Epidermal melanocyte (primary cell): ENCODE measurements around the gene FOXA2.
"Not testable (repeated sequence)": the region's sequence is repeated elsewhere in the genome, so short reads cannot be mapped to it uniquely, and the experiment has no call there.

Source experiments
- DNase-seq: peaks from one replicate; pipeline ENCODE4 v3.0.0; 2011; ENCODE audit warnings: low spot score; ENCODE audit not compliant: insufficient read length

FOXA2 gene

DNA sequence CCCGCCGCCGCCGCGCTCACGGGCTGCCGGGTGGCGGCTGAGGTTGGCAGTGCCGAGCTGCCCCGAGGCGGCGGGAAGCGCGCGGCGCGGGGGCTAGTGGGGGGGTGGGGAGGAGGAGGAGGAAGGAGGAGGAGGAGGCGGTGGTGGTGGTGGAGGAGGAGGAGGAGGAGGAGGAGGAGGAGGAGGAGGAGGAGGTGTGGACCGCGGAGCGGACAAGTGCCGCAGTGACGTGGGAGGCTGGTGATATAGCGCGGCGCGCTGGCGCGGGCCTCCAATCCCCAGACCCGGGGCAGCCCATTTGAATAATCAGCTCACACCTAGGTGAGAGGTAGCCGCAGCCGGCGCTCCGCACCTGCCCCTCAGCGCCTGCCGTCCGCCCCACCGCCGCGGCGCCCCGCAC is at the start of gene FOXA2:
FOXA2 (minus strand) TSS at position 51 of the 400 bp plus-strand sequence. CDS start 294 bp downstream, outside the sequence.
- no peak for DNase-seq

DNA sequence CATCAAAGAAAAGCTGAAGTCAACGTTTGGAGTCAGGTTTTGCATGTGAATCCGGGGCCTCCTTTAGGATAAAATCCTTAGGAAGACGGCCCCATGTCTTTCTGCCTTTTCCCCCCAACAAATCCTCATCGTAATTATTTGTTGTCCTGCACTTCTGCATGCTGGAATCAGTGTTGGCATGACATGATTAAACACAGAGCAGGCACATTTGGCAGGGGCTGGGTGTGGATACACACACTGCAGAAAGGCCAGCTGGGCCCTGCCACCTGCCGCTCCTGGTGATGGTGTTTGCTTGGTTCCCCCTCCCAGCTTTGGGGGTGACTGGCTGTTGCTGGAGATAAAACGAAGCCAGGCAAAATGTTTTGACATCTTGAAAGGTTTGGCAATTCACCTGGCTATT is 46.3 kb upstream of the FOXA2 start:
- no peak for DNase-seq

DNA sequence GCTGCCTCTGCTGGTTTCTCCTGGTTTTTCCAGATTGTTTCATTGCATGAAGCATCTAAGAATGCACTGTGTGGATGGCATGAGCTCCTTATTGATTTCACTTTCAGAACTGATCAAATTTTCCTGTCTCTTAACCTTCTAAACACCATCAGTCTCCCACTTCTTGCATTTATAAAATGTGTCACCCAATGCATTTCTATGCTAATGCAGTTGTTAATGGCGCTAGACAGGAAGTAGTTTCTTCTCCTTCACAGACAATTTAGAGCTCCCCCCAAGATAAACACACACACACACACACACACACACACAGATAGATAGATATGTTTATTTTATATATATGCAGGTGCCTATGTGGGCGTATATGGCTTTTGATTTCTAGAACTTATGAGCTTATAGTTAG is 45.6 kb upstream of the FOXA2 start:
- no peak for DNase-seq

DNA sequence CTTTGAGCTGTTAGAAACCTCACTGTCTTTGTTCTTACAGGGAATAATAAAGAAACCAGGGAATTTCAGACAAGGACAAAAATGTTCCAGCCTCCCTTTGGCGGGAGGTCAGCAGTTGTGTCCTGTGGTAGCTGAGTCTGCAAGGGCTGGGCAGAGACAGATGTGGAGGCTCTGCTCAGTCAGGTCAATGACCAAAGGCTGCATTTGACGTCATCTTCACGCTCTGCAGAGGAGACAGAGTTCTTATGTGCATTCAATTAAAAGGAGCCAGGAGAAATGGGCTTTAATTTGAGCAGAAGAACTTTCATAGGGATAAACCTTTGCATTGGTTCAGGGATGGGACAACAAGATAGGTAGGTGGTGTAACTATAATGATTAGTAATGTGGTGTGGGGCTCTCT is 45.1 kb upstream of the FOXA2 start:
- DNase-seq, result no peak

DNA sequence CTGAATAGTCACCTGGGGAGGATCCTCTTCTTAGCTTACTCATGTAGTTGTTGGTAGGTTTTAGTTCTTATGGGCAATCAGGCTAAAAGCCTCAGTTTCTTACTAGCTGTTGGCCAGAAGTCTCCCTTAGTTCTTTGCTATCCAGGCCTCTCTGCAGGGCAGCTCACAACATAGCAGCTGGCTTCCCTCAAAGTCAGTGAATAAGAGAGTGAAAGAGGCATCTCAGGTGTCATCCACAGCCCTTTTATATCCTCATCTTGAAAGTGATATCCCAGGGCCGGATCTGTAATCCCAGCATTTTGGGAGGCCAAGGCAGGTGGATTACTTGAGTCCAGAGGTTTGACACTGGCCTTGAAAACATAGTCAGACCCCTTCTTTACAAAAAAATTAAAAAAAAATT is 42.1 kb upstream of the FOXA2 start:
- DNase-seq, result no peak

DNA sequence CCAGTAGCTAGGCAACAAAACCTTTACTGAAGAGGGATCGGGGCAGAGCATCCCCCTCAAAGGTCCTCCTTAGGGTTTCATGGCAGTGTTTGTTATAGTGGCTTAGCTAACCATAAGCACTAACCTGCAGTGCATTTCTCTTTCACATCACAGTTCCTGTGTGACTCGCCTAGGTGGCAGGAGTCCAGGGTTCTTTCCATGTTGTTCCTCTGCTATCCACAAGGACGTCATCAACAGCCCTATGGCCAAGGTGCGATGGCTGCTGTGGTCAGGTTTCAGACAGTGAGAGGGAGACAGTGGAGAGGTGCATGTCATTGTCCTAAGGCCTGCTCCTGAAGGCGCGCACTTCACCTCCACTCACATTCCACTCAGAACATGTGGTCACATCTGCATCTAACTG is 38.8 kb upstream of the FOXA2 start:
- no peak for DNase-seq

DNA sequence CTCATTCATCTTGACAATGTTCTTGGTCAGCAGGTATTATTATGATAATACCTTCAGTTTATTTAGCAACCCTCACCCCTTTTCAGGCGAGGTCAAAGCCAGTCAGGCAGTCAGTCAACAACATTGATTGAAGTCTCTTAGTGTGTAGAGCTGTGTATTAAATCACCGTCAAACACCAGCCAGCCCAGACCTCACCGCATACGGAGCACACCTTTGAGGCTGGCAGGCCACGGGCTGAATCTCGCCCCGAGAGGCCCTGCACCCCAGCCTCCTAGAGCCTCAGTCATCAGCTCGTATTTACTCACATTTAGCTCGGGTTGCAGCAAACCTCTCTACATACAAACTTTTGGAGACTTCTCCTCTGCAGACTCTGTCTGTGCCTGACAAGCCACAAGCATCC is 36.0 kb upstream of the FOXA2 start:
- DNase-seq, result no peak

DNA sequence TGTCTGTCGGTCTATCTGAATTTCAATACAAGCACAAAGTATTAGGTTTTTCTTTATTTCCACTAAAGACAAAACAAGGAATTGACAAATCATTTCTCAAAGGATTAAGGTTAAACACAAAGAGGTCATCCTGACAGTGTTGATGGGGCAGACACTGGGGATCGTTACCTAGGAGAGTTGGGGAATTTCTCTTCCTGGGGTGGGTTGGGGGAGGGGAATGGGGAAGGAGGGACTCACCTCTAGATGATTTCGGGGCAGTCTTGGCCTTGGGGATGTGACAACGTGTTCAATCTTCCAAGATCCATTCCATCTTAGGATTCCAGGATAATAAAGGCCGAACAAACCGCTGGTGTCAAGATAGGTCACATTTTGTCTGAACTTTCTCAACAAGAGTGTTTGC is 35.4 kb upstream of the FOXA2 start:
- DNase-seq, result no peak

DNA sequence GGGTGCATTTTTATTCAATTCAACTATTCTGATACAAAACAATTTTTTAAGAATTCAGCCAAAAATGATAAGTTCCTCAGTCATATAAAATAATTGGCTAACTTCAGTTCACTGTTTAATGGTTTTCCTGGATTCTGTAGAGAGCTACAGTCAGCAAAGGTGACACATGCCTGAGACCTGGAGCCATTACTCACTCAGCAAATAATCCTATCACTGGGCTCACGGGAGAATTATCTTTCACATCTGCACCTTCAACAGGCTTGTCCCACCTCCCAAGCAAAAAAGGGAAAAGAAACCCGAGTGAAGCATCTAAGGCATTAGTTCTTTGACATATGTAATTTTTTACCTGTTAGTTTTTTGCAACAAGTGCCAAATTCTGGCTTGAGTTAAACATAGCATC is 34.9 kb upstream of the FOXA2 start:
- DNase-seq, result no peak

DNA sequence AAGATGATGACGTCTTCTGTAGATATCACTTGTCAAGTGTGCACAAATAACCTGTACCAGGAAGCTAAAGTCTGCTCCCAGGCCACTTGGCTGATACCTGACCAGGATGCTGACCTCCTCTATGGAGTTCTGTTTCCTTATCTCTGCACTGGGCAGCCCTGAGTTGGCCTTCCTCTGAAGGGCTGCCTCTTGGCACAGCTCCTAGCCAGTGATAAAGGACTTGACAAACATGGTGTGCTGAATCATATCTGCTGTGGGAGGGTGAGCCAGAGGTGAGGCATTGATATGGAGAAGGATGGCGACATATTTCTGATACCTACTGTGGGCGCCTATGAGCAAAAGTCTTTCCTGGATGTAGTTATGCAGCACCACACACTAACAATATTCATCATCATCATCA is 32.8 kb upstream of the FOXA2 start:
- DNase-seq, result no peak

DNA sequence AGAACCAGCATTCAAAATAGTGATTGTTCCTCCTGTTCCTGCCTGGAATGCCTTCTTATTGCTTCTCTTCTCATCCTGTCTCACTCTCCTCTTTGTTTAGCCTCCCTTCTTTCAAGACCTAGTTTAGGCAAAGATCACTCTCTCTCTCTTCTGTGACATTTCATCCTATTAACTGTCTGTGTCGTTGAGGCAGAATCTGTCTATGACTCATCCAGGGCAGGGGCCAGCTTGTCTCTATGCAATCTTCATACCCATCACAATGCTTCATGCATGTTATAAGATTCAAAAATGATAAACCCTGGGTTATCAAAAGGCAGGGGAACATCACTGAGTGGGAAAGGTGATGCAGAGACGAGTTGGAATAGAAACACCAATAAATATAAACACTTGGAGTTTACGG is 32.2 kb upstream of the FOXA2 start:
- DNase-seq, result no peak

DNA sequence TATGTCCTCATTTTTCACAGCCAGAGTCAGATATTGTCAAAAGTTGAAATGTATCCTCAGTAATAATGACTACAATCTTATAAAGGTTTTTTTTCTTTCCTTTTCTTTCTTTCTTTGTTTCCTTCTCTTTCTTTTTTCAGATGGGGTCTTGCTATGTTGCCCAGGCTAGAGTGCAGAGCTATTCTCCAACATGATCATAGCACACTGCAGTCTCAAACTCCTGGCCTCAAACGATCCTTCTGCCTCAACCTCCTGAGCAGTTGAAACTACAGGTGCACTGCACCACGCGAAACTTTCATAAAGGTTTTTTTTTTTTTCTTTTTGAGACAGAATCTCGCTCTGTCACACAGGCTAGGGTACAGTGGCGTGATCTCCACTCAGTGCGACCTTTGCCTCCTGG is 31.1 kb upstream of the FOXA2 start:
- no peak for DNase-seq

DNA sequence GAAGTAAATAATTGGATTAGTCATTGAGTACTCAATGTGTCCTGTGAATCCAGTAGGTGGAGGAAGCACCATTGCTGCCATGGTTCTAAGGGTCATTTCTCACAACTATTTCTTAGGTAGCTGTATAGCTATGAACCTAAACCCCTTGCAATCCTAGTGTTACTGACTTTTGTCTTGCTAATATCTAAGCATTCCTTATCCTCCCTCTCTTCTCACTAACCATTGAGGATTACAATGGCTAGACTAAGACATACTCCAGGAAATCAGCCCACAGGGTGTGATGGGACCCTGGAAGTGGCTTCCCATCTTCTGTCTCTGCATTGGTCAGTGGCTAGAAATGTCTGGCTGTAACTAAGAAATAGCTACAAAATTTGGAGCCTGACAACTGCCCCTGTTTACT is 27.3 kb upstream of the FOXA2 start:
- DNase-seq, result no peak

DNA sequence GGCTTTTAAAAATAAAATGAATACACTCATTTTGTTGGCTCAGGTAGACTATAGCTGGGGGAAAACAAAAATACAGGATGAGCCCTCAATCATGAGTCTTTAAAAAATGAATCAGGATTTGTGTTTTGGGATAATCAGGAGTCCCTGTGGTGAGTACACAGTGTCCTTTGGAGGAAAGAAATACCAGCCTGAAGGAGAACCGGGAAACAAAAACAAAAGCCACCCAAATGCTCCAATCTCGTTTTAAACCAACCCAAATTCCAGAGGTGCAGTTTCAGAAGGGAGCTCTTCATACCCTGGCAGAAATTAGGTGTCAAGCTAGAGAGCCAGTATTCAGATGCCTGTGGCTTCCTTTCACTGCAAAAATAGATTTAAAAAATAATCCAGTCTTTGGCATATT is 23.3 kb upstream of the FOXA2 start:
- no peak for DNase-seq

DNA sequence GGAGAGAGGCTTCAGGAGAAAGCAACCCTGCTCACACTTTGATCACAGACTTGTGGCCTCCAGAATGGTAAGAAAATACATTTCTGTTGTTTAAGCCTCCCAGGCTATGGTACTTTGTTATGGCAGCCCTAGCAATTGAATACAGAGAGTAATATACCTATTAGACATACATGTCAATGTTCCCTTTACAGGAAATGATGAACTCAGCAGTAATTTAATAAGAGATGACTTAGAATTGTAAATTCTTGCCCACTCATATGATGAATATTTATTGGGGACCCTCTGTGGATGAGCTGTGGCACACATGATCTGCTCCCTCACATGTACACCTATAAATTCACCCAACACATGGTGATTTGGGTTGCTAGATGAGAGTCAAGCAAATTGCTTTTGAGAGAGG is 20.4 kb upstream of the FOXA2 start:
- no peak for DNase-seq

DNA sequence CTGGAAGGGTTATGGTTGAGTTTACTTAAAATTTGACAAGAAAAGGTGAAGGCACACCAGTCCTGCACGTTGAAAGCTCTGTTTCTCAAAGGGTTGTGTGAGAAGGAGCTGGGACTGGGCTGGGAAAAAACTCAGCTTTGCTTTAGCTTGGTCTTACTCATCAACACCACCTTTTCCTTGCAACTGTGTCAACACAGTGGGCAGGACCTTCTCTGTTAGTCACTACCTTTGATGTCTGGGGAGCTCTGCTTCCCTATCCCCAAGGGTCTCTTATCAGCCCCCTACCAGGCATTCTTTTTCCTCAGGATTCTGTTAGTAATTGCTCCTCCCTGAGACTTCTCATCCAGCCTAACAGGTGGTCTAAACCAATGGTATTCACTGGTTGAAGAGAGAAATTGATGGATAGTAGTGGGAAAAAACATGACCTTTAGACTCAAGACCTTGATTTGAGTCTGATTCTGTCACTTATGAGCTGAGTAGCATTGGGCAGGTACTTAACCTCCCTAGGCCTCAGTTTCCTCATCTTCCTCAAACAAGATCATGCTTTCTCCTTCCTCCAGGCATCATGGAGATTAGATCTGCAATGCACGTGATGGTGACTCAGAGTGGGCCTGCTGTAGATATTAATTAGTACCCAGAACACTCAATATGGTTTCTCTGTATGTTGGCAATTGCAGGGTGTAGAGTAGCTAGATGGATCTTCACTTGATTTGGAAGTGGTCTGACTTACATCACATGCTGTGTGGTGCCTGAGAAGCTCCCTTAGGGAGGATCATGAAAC is 17.2 kb upstream of the FOXA2 start:
- DNase-seq, result no peak

DNA sequence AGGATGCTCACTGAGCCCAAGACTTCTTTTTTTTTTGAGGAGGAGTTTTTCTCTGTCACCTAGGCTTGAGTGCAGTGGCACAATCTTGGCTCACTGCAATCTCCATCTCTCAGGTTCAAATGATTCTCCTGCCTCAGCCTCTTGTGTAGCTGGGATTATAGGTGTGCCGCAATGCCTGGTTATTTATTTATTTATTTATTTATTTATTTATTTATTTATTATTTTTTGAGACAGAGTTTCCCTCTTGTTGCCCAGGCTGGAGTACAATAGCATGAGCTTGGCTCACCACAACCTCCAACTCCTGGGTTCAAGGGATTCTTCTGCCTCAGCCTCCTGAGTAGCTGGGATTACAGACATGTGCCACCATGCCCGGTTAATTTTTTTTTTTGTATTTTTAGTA is 14.9 kb upstream of the FOXA2 start:
- not testable (repeated sequence) for DNase-seq

DNA sequence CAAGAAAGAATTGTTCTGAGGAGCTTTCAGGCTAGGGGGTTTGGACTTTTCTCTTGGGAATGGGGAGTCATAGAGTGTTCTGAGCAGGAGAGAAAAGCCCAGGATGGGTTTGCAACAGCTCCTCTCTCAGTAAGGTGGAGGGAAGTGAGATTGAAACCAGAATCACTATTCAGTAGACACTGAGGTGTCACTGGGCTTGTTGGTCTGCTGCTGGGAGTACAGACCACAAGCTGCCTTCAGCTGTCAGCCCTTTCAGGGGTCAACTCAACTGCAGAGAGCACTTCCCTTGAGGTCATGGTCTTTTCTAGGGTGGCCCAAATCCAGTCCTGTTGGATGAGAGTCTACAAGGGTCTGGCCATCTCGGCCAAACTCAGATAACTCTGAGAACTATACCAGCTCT is 12.9 kb upstream of the FOXA2 start:
- DNase-seq, result no peak

DNA sequence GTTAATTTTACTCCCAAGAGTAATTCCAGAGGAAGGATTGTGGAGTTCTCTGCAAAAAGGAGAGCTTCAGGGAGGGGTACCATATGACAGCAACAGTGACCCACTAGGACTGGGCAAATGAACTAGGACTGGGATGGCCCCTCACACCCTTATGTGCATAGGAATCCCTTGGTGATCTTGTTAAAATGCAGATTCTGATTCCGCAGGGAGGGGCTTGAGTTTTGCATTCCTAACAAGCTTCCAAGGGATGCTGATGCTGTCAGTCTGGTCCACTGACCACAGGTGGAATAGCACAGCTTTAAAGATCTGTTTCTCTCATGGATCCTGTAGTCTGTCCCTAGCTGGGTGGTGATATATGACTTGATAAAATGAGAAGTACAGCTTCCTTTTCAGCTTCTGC is 6.3 kb upstream of the FOXA2 start:
- no peak for DNase-seq

DNA sequence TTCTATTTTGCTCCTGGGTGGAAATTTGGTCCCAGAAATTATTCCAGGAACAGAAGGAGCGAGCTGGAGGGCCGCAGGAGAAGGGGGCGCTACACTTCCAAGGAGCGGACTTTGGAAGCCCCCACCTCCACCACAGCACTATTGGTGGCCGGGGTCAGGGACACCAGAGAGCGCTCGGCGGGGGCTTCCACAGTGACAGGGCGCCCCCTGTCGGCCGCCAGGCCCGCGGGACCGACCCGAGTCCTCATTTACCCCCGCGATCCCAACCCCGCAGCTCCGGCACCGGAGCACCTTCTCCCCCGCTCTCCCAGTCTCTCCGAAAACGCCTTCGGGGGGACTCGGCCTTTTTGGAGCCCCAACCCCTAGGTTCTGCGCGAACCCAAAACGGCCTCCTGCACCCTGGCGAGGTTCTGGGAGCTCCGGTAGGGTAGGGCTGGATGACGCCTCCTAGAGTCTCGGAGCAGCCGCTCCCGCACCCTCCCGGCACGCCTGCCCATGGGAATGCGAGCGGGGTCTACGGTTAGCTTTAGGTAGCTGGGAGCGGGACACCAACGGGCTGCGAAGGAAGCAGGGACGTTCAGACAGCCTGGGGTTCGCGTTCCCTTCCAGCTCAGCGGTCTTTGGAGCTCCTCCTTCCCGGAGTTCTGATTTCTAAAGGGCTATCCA is 2.4 kb upstream of the FOXA2 start:
- no peak for DNase-seq

DNA sequence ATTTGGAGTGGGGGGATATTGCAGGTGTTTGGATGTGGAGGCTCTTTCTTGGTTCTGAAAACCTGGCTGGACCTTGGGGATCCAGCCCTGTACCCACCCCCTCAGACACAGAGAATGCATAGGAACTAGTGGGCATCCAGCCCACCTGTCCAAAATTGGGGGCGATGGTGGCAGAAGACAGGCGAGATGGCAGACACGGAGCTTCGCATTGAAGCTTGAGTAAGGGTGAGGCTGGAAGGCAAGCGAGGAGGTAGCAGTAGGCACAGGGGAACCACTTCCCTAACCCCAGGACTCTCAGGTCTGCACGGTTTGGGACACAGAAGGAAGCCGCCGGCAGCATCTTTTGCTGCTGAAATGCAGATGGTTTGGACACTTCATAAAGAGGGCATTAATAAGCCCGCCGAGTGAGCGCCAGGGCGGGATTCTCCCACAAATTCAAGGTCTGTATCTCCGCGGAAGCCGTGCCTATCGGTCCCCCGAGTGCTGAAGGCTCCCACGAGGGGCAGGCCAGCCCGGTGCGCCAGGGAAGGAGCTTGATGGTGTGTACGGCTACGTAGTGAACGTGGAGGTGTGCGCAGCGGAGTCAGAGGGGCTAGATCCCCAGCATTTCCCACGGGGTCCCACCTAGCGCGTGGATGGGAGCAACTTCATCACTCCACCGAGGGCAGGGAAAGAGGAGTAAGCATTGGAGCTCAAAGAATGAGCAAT is 1.6 kb upstream of the FOXA2 start:
- DNase-seq, result no peak

DNA sequence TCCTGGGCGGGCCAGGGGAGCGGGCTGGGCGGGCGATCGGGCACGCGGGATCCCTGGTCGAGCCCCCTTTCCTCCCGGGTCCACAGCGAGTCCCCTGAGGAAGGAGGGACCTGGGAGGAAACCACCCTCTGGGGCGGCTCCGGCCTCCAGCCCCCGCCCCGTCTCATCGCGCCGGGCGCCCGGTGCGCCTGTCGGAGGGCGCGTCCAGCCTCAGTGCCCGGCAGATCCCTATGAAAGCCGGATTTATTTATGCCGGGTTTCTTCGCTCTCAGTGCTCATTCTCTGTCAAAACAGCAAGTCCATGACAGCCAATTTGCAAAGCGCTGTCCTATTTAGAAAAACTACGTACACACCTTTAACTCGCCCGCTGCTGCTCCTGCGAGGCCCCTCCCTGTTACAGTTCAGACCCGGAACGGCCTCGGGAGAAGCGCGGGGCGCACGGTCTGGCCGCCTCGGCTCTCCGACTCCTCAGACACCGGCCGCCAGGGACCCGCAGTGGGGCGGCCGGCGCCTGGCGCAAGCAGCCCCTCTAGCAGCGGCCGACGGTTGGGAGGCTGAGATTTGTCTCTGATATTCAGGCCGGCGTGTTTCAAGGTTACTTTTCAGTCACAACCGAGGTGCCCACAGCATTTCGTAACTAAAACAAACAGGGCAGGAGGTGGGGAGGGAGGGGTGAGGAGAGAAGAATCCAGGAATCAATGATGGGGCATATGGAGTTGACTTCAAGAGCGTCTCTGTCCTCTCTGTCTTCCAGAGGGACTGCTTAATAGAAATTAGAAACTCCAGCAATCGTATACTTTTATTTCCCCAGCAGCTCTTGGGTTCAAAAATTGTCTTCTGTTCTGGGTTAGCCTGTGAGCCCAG is 782 bp upstream of the FOXA2 start:
- no peak for DNase-seq
